NCI-H69 (cell line): ENCODE data around the gene FXYD7.
A peak's percentile ranks its signal among the peaks of the same experiment; 100 is the strongest.
"Not testable (repeated sequence)": the region's sequence is repeated elsewhere in the genome, so short reads cannot be mapped to it uniquely, and the experiment has no call there.

Experiments
- DNase-seq: peaks from one replicate; lab custom pipeline; 2025; lab: John Stamatoyannopoulos, UW

The FXYD7 gene

DNA sequence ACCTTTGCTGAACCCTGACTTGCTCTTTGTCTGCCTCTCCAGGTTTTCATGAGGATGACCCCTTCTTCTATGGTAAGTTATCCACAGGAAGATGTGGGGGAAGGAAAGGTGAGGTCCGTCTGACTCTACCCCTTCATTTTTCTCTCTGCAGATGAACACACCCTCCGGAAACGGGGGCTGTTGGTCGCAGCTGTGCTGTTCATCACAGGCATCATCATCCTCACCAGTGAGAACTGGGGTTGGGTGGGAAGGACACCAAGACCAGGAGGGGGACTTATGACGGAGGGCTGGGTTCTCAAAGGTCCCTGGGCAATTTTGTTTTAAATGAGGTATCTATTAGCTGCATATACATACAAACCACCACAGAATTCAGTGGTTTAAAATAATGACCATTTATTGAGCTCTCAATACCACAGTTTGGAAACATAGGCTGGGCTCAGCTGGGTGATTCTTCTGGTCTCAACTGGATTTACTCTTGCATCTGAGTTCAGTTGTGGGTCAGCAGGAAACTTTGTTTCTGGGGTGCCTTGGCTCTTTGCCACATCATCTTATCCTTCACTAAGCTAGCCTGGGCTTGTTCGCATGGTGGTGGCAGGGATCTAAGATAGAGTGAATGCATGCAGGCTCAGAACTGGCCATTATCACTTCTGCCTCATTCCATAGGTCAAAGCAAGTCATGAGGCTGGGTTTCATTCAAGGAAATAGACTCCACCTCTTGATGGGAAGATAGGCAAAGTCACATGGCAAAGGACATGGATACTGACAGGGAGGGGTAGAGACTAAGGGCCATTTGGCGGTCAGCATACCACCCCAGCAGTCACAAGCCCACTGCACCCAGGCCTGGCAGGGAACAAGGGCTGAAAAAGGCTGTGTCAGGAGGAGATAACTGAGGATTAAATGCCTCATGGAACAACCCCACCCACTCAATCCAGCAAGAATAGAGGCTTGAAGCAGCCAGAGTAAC is 23.3 kb downstream of the FXYD7 start:
- no peak for DNase-seq

GRCh38 chr19:35167251-35168119 is 24.4 kb downstream of the FXYD7 start:
- DNase-seq: no peak

DNA sequence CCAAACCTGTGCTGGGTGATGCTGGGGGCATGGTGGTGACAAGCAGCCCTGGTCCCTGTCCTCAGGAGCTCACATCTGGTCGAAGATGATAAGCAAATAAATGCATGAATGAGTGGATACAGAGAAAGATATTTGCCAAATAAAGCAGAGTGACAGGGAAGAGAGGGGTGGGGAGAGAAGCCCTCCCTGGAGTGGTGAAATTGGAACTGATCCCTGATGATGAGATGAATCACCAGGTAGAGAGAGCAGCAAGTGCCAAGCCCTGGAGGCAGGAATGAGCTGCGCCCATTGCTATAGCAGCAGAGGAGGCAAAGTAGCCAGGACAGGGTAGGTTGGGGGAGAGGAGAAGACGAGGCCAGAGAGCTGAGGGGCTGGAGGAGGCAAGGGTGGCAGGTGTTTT is 25.1 kb downstream of the FXYD7 start:
- peak; percentile 54 for DNase-seq

DNA sequence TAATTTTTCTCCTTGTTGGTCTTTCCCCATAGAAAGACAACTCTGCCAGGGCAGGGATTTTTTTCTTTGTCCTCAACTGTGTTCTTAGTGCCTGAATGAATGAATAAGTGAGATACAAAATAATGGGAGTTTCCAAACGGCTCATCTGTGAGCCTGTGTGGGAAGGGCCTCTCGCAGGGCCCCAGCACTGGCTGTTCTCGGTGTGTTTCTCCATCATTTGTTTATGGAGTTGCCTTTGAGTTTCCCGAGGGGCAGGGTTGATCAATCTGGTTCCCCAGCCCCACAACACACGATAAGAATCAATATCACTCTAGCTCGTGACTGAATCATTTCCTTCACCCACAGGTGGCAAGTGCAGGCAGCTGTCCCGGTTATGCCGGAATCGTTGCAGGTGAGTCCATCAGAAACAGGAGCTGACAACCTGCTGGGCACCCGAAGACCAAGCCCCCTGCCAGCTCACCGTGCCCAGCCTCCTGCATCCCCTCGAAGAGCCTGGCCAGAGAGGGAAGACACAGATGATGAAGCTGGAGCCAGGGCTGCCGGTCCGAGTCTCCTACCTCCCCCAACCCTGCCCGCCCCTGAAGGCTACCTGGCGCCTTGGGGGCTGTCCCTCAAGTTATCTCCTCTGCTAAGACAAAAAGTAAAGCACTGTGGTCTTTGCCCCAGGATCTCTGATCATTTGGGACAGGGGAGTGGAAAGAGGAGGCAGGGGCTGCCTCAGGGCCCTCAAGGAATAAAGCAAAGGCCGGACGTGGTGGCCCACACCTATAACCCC is 26.4 kb downstream of the FXYD7 start:
- no peak for DNase-seq

- DNase-seq: no peak
These were observed 27.5 kb downstream of the FXYD7 start for GRCh38 chr19:35170359-35171061.

- no peak for DNase-seq
These were observed 28.7 kb downstream of the FXYD7 start for GRCh38 chr19:35171730-35172129.

- no peak for DNase-seq
These were observed 31.2 kb downstream of the FXYD7 start for GRCh38 chr19:35174226-35174625.

DNA sequence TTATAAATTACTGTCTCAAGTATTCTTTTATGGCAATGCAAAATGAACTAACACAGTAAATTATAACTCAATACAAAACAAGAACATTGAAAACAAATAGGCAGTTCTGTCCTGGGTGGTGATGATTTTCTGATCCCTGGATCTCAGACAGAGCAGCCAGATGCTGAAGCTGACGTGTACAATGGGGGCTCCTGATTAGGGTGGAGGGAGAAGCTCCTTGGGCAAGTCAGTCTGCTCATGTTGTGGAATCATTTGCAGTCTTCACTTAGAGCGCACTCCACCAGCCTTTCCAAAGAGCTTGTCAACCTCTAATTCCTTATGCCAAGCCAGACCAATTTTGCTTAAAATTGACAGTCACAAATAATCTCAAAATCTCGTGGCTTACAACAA is 33.1 kb downstream of the FXYD7 start:
- DNase-seq: no peak

DNA sequence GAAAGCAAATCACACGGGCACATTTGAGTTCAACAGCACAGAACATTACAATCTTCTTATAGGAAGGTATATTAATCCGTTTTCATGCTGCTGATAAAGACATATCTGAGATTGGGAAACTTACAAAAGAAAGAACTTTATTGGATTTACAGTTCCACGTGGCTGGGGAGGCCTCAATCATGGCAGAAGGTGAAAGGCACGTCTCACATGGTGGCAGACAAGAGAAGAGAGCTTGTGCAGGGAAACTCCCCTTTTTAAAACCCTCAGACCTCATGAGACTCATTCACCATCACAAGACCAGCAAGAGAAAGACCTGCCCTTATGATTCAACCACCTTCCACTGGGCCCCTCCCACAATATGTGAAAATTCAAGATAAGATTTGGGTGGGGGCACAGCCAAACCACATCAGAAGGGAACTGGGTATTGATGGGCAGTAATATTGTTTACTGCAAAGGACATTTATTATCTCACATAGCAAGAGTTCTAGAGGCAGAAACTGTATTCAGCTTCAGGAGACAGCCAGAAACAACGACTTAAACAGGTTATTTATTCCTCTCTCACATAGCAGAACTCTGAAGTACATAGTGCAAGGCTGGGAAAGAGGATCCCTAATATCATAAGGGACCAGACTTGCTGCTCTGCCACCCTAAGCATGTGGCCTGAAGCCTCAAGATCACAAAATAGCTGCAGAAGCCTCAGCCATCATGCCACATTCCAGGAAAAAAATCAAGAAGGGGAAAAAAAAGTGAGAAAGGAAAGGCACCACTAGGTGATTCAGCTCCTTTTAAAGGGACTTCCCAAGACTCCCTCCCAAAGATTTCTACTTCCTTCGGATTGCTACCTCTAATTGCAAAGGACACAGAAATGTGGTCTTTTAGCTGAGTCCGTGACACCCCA is 34.6 kb downstream of the FXYD7 start:
- no peak for DNase-seq

DNA sequence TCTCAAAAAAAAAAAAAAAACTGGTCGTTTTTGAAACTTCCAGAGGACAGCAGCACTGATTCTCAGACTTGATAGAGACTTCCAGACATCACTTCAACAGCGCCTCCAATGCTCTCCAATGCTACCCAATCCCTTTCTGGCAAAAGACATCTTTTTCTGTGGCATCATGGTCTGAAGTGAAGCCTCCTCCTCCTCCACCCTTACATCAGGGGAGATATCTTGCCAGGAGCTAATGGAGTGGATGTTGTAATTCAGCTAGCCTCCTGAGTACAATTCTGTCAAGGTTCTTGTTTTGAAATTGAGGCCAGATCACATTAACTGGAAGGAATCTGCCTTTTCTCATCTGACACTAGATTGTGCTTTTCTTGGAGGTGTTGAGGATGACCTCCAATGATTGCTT is 35.6 kb downstream of the FXYD7 start:
- DNase-seq: no peak

- DNase-seq: no peak
These were observed 36.8 kb downstream of the FXYD7 start for GRCh38 chr19:35179830-35180229.

- DNase-seq: no peak
These were observed 38.3 kb downstream of the FXYD7 start for GRCh38 chr19:35181387-35181786.

DNA sequence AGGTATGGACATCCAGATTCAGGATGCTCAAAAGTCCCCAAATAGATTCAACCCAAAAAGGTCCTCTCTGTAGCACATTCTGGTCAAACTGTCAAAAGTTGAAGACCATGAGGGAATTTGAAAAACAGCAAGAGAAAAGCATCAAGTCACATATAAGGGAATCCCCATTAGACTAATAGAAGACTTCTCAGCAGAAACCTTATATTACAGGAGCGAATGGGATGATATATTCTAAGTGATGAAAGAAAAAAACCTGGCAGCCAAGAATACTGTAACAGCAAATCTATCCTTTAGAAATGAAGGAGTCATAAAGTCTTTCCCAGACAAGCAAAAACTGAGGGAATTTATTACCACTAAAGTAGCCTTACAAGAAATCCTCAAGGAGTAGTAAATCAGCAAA is 41.2 kb downstream of the FXYD7 start:
- no peak for DNase-seq

GRCh38 chr19:35184884-35185283 is 41.8 kb downstream of the FXYD7 start:
- no peak for DNase-seq

- no peak for DNase-seq
These were observed 51.2 kb downstream of the FXYD7 start for GRCh38 chr19:35194012-35194984.

- no peak for DNase-seq
These were observed 52.8 kb downstream of the FXYD7 start for GRCh38 chr19:35195830-35196229.

GRCh38 chr19:35196861-35197260 is 53.8 kb downstream of the FXYD7 start:
- not testable (repeated sequence) for DNase-seq

GRCh38 chr19:35199481-35199880 is 56.4 kb downstream of the FXYD7 start:
- no peak for DNase-seq
